Upper lobe of left lung (tissue), 4 donors: Measurements from ENCODE around the gene TPM4.

ENCODE experiments used
- CTCF ChIP-seq, 6 experiments: fragments of 450-650 bp in 4 of 6; fragments of 200-600 bp in 2 of 6; sonication (generic) in 2 of 6; IDR thresholded peaks; one replicate each; pipeline ENCODE4 v1.5.1; 2016 to 2019; ENCODE audit warnings: antibody characterized with exemption in 6 of 6
- EP300 ChIP-seq, 4 donors: sonication (generic); formaldehyde crosslinking; IDR thresholded peaks; one replicate each; pipeline ENCODE4 v1.5.1; 2017; ENCODE audit warnings: antibody characterized with exemption in 4 of 4, control low read depth in 2 of 4

GRCh38 chr19:16037424-16038195 is 38.7 kb upstream of the TPM4 start:
- TF ChIP-seq CTCF (IDR thresholded peaks at IDR 0.05) = no peak
- no peak for TF ChIP-seq EP300 (IDR thresholded peaks at IDR 0.05)
